HepG2 (cell line): Measurements from ENCODE around the gene CPS1. TPM values are rescaled to one million over a fixed set of nuclear protein-coding genes. Genes with fewer than 3 reads are reported as not detected.

Source experiments
- ATAC-seq: fragments of 200-7000 bp; cut with Tn5 transposase; 3 replicates; pipeline ENCODE4 v1.9.1; 2020; ENCODE audit warnings: mild to moderate bottlenecking, moderate library complexity
- BruUV-seq: library from RNA; stranded (reverse); fragments of 400-500 nt; replicated peaks from 2 replicates; lab custom pipeline; 2021; lab: Mats Ljungman, UMichigan
- CTCF ChIA-PET: fragments of 300-600 bp; formaldehyde crosslinking; extraction: SDS; loops from one replicate; lab custom pipeline; 2021; ENCODE audit warnings: low total read pairs, inconsistent platforms, low intra/inter-chr PET ratio; lab: Yijun Ruan, JAX
- POLR2A ChIA-PET: fragments of 350-600 bp; sonication (Branson Sonifier 250); formaldehyde crosslinking; loops from one replicate; lab custom pipeline; 2020; ENCODE audit warnings: antibody characterized with exemption, inconsistent platforms; lab: Yijun Ruan, JAX
- DNase-seq: peaks from one replicate; pipeline ENCODE4 v3.0.0-alpha.2; 2015; ENCODE audit warnings: low spot score
- FAIRE-seq: peaks from 3 replicates; lab custom pipeline; 2011; peaks lifted over from hg19 to GRCh38; lab: Jason Lieb, UNC
- H2AFZ ChIP-seq: one replicate; pipeline ENCODE4 v1.6.1; 2011; ENCODE audit warnings: low read length, inconsistent platforms
- H3K27ac ChIP-seq: fragments of 300-600 bp; 3 replicates; pipeline ENCODE4 v1.8.0; 2011; ENCODE audit warnings: mixed run types, mild to moderate bottlenecking, mixed read lengths, low read length, inconsistent platforms; ENCODE audit not compliant: insufficient read depth; ENCODE audit errors: extremely low read length
- H3K27me3 ChIP-seq, 2 experiments: fragments of 200-600 bp in 1 of 2; 2 replicates in 1 of 2; 3 replicates in 1 of 2; pipeline versions ENCODE4 v1.6.0 to v1.8.0; 2011; ENCODE audit warnings: low read length in 2 of 2, mild to moderate bottlenecking in 2 of 2, moderate library complexity in 2 of 2, inconsistent platforms in 1 of 2; ENCODE audit not compliant: insufficient read depth in 2 of 2, control insufficient read depth in 1 of 2
- H3K36me3 ChIP-seq, 2 experiments: fragments of 200-600 bp in 1 of 2; replicated peaks in 1 of 2; 2 replicates in 1 of 2; 3 replicates in 1 of 2; pipeline versions ENCODE4 v1.5.1 to v1.8.0; 2011; ENCODE audit warnings: low read length in 2 of 2, inconsistent platforms in 1 of 2; ENCODE audit not compliant: insufficient read depth in 2 of 2, control insufficient read depth in 1 of 2
- H3K4me1 ChIP-seq: 2 replicates; pipeline ENCODE4 v1.5.1; 2012; ENCODE audit warnings: low read length, inconsistent platforms; ENCODE audit not compliant: insufficient read depth
- H3K4me2 ChIP-seq: 2 replicates; pipeline ENCODE4 v1.6.0; 2011; ENCODE audit warnings: low read depth, low read length, inconsistent platforms
- H3K4me3 ChIP-seq, 3 experiments: fragments of 200-600 bp in 1 of 3; sonication (generic), shearing (Covaris generic) in 1 of 3; replicated peaks in 1 of 3; 2 replicates each; pipeline ENCODE4 v1.5.1; 2011 to 2016; ENCODE audit warnings: low read length in 3 of 3, inconsistent platforms in 2 of 3, low read depth in 2 of 3, mild to moderate bottlenecking in 2 of 3, control low read depth in 1 of 3, mixed read lengths in 1 of 3; ENCODE audit not compliant: insufficient read depth in 1 of 3
- H3K79me2 ChIP-seq: one replicate; pipeline ENCODE4 v1.6.1; 2011; ENCODE audit warnings: low read length, inconsistent platforms; ENCODE audit not compliant: insufficient read depth
- H3K9ac ChIP-seq: 2 replicates; pipeline ENCODE4 v1.6.0; 2011; ENCODE audit warnings: mild to moderate bottlenecking, low read depth, low read length, inconsistent platforms; ENCODE audit not compliant: insufficient read depth
- H3K9me3 ChIP-seq: 2 replicates; pipeline ENCODE4 v1.5.1; 2012; ENCODE audit warnings: mild to moderate bottlenecking, low read length
- H4K20me1 ChIP-seq: 2 replicates; pipeline ENCODE4 v1.6.0; 2011; ENCODE audit warnings: inconsistent platforms, mild to moderate bottlenecking, low read length, moderate library complexity; ENCODE audit not compliant: insufficient read depth
- DRAP1 ChIP-seq: IDR thresholded peaks from 2 replicates; pipeline ENCODE4 v1.6.1; 2016; ENCODE audit warnings: missing genetic modification reagents, missing compliant biosample characterization
- HCFC1 ChIP-seq: fragments of 150-350 bp; IDR thresholded peaks from 2 replicates; pipeline ENCODE4 v1.6.1; 2014; ENCODE audit warnings: low read depth, low read length
- HNF1A ChIP-seq, 2 experiments: sonication (generic) in 1 of 2; formaldehyde crosslinking in 1 of 2; IDR thresholded peaks; 2 replicates each; pipeline versions ENCODE4 v1.4.0 to v1.6.1; 2016 to 2020; ENCODE audit warnings: borderline replicate concordance in 1 of 2, low read depth in 1 of 2, mild to moderate bottlenecking in 1 of 2, missing genetic modification reagents in 1 of 2
- MEIS1 ChIP-seq: sonication (generic); formaldehyde crosslinking; IDR thresholded peaks from 2 replicates; pipeline ENCODE4 v1.9.0; 2021; ENCODE audit warnings: mild to moderate bottlenecking, missing genetic modification reagents, moderate library complexity, borderline replicate concordance
- NFRKB ChIP-seq: fragments of 450-650 bp; IDR thresholded peaks from 2 replicates; pipeline ENCODE4 v1.6.1; 2017
- TBL1XR1 ChIP-seq: fragments of 150-350 bp; IDR thresholded peaks from 2 replicates; pipeline ENCODE4 v1.6.1; 2014; ENCODE audit warnings: borderline replicate concordance, low read length; ENCODE audit not compliant: partially characterized antibody
- ZFP36L2 ChIP-seq: sonication (generic); formaldehyde crosslinking; IDR thresholded peaks from 2 replicates; pipeline ENCODE4 v1.4.0; 2020; ENCODE audit warnings: missing genetic modification reagents
- ZFP62 ChIP-seq: sonication (generic); formaldehyde crosslinking; IDR thresholded peaks from 2 replicates; pipeline ENCODE4 v1.4.0; 2020; ENCODE audit warnings: missing genetic modification reagents
- ZNF282 ChIP-seq: fragments of 450-650 bp; IDR thresholded peaks from 2 replicates; pipeline ENCODE4 v1.6.1; 2018; ENCODE audit not compliant: partially characterized antibody
- ZNF383 ChIP-seq: sonication (generic); formaldehyde crosslinking; IDR thresholded peaks from 2 replicates; pipeline ENCODE4 v1.4.0; 2020; ENCODE audit warnings: missing genetic modification reagents, mild to moderate bottlenecking, borderline replicate concordance
- ZNF484 ChIP-seq: sonication (generic); formaldehyde crosslinking; IDR thresholded peaks from 2 replicates; pipeline ENCODE4 v1.5.1; 2020; ENCODE audit warnings: mild to moderate bottlenecking, low read depth, missing genetic modification reagents, borderline replicate concordance
- ZNF556 ChIP-seq: sonication (generic); formaldehyde crosslinking; IDR thresholded peaks from 2 replicates; pipeline ENCODE4 v1.4.0; 2020; ENCODE audit warnings: mild to moderate bottlenecking, missing genetic modification reagents, borderline replicate concordance
- ZNF598 ChIP-seq: sonication (generic); formaldehyde crosslinking; IDR thresholded peaks from 2 replicates; pipeline ENCODE4 v1.5.1; 2020; ENCODE audit warnings: mild to moderate bottlenecking, missing genetic modification reagents, borderline replicate concordance
- ZNF83 ChIP-seq: sonication (generic); formaldehyde crosslinking; IDR thresholded peaks from 2 replicates; pipeline ENCODE4 v1.4.0; 2020; ENCODE audit warnings: missing genetic modification reagents, mild to moderate bottlenecking, borderline replicate concordance
- ZSCAN25 ChIP-seq: sonication (generic); formaldehyde crosslinking; IDR thresholded peaks from 2 replicates; pipeline ENCODE4 v1.8.0; 2022; ENCODE audit warnings: mild to moderate bottlenecking, missing genetic modification reagents
- WGBS: methylation state at CpG from one replicate; pipeline ENCODE4 v1.1.6; 2017; ENCODE audit warnings: low lambda C conversion rate; 5-methylcytosine and 5-hydroxymethylcytosine counted together
- in situ Hi-C: cut with HindIII; loops from 2 replicates; pipeline ENCODE4 v1.10.0; 2017; ENCODE audit warnings: low pct_unique_long_range_greater_than_20kb; ENCODE audit not compliant: extremely low pct_ligation_motif_present
- intact Hi-C: fragments of 100-400 bp; cut with micrococcal nuclease; formaldehyde crosslinking; loops from one replicate; pipeline ENCODE4 v1.10.0; 2022; ENCODE audit not compliant: unreplicated experiment
- polyA plus RNA-seq, 8 experiments: library from polyadenylated mRNA; depleted of rRNA in 3 of 8; stranded (reverse) in 7 of 8; unstranded in 1 of 8; fragments of >200 nt; fragmentation: Illumina TruSeq in 4 of 8; extraction: Trizol in 4 of 8; gene quantifications; 2 replicates each; pipeline versions ENCODE4 v1.2.1 to v1.2.3, GENCODE V29; 2011 to 2016; ENCODE audit warnings: low read depth in 4 of 8, missing spikeins in 1 of 8, mixed read lengths in 1 of 8; ENCODE audit not compliant: insufficient read depth in 1 of 8
- total RNA-seq, 5 experiments: library from RNA; depleted of rRNA; stranded (reverse); fragments of >200 nt; fragmentation: Illumina TruSeq; extraction: Trizol; gene quantifications; 2 replicates each; pipeline ENCODE4 v1.2.3, GENCODE V29; 2016; ENCODE audit warnings: low read depth in 1 of 5
- TF ChIP-seq, protein P1 (sequence below): sonication (generic); formaldehyde crosslinking; IDR thresholded peaks from 2 replicates; pipeline ENCODE4 v1.5.1; 2020; ENCODE audit warnings: missing genetic modification reagents, mild to moderate bottlenecking, borderline replicate concordance

CPS1 gene
- total and polyA plus RNA-seq, 2 of the 13 experiments (the other 11 are each of a cell fraction or from before 2014, with no cell fraction given) = 24.4 to 51.7 TPM

DNA sequence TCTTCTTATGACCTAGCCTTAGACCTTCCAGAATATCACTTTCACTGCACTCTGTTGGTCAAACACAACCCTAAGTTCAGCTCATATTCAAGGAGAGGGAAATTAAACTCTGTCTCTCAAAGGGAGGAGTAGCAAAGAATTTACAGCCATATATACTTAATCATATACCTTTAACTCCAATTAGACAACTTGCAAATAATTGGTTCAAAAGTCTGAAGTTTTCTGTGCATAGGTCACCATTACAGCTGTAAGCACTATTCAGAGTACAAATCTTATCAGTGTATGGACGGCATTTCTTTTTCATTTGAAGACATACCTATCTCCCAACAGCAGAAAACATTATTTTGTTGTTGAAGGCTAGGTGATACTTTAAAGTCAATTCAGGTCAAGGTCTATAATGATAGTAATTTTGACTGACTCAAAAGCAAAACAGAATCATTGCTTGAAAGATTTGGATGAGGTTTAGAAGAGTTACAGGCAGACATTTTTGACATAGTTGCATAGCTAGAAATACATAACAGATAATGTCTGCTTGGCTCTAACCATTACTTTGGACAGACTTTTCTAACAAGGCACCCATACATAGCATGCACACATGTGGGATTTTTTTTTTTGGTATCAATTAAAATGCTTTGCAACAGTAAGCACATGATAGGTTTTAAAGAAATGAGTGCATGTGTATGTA is 131.5 kb downstream of the CPS1 start:
- Histone ChIP-seq H3K4me3 (no peak overlapping the region), H3K79me2 (no peaks in the 10 kb centered on the region), H2AFZ (no peak overlapping the region), H3K9ac (no peak overlapping the region), H3K9me3 (no peaks in the 10 kb centered on the region), H3K36me3 (no peaks in the 10 kb centered on the region), H3K4me1 (peaks cover 11% of the 10 kb centered on the region)
- in situ Hi-C loops (no loop called here), intact Hi-C loops (no loop called here)
- ATAC-seq = no peak
- TF ChIP-seq, protein P1, sequence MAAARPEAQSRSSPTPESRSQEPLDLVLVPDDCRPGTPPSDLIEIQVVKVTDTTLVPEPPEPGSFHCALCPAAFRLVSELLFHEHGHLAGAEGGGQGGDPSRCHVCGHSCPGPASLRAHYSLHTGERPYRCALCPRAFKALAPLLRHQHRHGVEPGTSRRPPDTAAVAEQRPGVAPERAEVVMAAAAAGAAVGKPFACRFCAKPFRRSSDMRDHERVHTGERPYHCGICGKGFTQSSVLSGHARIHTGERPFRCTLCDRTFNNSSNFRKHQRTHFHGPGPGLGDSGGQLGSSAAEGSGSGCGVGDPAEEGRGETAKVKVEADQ (CRISPR knock-in tag) = no peak
- TF ChIP-seq ZNF598 (no peak), ZNF383 (no peak), NFRKB (no peak), TBL1XR1 (no peak), ZSCAN25 (no peak), DRAP1 (no peak), ZFP62 (no peak), ZNF484 (CRISPR knock-in tag) (no peak), ZFP36L2 (CRISPR knock-in tag) (no peak), ZNF556 (CRISPR knock-in tag) (no peak), MEIS1 (CRISPR knock-in tag) (no peak), HNF1A (IDR thresholded peaks at IDR 0.05; ENCODE audit: low read depth) (no peak), HNF1A (CRISPR knock-in tag; IDR thresholded peaks at IDR 0.05; ENCODE audit: borderline replicate concordance) (no peak), HCFC1 (no peak), ZNF282 (no peak), ZNF83 (CRISPR knock-in tag) (no peak)
- TF ChIP-seq, all 625 proteins: peak for 0
- 0% methylated on average over 1 of the region's 1 CpG for WGBS
- Histone ChIP-seq H3K27ac (no peak overlapping the region), H4K20me1 (no peaks in the 10 kb centered on the region), H3K27me3 (no peaks in the 10 kb centered on the region), H3K4me2 (no peak overlapping the region)
- ChIA-PET POLR2A (no interaction called here), CTCF (no interaction called here)
- DNase-seq (no peak), FAIRE-seq (no peak)
- BruUV-seq = no TSS peak
